SH-SY5Y (cell line): ENCODE data around the gene BAG3.

Source experiments
- GATA2 ChIP-seq: IDR thresholded peaks from 2 replicates; pipeline ENCODE4 v1.6.1; 2011; ENCODE audit warnings: mild to moderate bottlenecking, low read depth, low read length
- GATA3 ChIP-seq: IDR thresholded peaks from 2 replicates; pipeline ENCODE4 v1.6.1; 2011; ENCODE audit warnings: low read depth, mild to moderate bottlenecking, low read length, moderate library complexity

Gene BAG3

DNA sequence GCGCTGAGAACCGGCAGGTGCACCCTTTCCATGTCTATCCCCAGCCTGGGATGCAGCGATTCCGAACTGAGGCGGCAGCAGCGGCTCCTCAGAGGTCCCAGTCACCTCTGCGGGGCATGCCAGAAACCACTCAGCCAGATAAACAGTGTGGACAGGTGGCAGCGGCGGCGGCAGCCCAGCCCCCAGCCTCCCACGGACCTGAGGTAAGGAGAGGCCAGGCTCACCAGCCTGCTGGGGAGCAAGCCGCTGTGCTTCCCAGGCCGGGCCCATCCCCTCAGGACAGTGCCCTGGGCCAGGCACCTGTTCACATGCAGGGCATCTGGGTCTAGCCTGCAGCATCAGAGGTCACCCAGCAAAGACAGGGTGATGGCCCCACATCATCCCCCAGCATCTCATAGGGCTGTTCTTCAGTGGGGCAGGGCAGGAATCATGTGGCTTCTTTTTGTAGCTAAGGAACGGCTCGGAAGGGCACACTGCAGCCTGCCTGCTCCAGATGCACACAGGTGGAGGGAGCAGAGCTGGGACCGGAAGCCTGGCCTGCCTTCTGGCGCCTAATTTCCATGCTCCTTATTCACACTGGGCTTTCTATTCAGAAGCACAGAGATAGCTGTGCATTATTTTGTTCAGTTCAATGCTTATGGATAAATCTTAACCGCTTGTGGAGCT lies 18.9 kb downstream of the BAG3 start:
- no peak for TF ChIP-seq GATA2
- TF ChIP-seq GATA3, result no peak

DNA sequence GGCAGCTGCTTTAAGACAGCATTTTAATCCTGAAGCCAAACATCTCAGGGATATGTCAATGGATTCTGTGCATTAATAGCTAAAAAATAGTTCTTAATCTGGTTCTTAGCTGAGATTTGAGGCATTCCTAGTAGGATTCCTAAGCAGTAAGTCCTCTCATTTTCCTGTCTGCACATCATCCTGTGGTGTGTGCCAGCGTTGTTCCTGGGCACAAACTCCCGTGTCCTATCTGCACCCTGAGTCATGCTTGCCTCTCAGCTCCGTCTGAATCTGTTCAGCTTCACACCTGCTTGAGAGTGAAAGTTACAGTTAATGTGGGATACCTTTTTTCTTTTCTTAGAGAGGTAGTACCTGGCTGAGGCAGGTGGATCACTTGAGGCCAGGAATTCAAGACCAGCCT lies 19.5 kb downstream of the BAG3 start:
- TF ChIP-seq GATA2 (no peak), GATA3 (no peak)

GRCh38 chr10:119671381-119671780 lies 20.2 kb downstream of the BAG3 start:
- TF ChIP-seq GATA3 (no peak), GATA2 (no peak)

DNA sequence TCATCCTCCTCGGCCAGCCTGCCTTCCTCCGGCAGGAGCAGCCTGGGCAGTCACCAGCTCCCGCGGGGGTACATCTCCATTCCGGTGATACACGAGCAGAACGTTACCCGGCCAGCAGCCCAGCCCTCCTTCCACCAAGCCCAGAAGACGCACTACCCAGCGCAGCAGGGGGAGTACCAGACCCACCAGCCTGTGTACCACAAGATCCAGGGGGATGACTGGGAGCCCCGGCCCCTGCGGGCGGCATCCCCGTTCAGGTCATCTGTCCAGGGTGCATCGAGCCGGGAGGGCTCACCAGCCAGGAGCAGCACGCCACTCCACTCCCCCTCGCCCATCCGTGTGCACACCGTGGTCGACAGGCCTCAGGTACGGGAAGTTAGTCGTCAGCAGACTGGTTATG lies 21.1 kb downstream of the BAG3 start:
- TF ChIP-seq GATA3, result no peak
- no peak for TF ChIP-seq GATA2

DNA sequence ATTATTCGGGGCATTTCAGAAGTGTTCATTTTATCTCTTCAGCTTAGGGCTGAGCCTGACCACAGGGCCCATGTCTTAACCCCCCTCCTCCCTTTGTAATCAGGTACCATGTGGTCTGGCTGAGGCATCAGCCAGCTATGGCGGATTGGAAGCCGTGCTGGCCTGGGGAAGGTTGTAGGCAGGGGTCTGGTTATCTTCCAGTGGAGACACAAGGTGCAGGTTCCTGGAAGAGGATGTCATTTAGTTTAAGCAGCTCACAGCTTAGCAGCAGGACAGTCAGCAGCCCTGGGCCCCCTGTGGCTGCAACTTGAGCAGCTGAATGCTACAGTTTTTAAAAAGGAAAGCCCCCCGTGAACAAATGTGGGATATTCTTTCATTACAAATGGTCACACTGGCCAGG lies 22.1 kb downstream of the BAG3 start:
- TF ChIP-seq GATA3 (no peak), GATA2 (no peak)

DNA sequence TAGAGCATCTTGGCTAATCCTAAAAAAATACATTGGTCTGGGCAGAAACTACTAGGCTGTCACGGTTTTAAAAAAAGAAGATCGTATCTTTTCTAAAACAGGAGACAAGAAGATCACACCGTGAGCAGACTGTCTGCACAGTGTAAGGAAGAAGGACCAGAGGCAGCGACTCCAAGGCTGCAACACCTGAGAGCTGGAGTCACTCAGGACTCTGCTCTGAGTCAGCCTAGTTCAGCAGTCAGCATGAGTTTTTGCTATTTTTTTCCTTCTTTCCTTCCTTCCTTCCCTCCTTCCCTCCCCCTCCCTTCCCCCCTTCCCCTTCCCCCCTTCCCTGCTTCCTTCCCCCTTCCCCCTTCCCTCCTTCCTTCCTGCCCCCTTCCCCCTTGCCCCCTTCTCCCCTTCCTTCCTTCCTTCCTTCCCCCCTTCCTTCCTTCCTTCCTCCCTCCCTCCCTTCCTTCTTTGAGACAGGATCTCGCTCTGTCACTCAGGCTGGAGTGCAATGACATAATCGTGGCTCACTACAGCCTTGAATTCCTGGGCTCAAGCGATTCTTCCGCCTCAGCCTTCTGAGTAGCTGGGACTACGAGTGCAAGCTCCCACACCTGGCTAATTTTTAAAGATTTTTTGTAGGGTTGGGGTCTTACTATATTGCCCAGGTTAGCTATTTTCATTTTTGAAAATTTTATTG lies 24.4 kb downstream of the BAG3 start:
- TF ChIP-seq GATA2, result no peak
- TF ChIP-seq GATA3, result no peak

DNA sequence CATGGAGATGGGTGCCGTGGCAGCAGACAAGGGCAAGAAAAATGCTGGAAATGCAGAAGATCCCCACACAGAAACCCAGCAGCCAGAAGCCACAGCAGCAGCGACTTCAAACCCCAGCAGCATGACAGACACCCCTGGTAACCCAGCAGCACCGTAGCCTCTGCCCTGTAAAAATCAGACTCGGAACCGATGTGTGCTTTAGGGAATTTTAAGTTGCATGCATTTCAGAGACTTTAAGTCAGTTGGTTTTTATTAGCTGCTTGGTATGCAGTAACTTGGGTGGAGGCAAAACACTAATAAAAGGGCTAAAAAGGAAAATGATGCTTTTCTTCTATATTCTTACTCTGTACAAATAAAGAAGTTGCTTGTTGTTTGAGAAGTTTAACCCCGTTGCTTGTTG lies 25.9 kb downstream of the BAG3 start:
- TF ChIP-seq GATA3 (no peak), GATA2 (no peak)

DNA sequence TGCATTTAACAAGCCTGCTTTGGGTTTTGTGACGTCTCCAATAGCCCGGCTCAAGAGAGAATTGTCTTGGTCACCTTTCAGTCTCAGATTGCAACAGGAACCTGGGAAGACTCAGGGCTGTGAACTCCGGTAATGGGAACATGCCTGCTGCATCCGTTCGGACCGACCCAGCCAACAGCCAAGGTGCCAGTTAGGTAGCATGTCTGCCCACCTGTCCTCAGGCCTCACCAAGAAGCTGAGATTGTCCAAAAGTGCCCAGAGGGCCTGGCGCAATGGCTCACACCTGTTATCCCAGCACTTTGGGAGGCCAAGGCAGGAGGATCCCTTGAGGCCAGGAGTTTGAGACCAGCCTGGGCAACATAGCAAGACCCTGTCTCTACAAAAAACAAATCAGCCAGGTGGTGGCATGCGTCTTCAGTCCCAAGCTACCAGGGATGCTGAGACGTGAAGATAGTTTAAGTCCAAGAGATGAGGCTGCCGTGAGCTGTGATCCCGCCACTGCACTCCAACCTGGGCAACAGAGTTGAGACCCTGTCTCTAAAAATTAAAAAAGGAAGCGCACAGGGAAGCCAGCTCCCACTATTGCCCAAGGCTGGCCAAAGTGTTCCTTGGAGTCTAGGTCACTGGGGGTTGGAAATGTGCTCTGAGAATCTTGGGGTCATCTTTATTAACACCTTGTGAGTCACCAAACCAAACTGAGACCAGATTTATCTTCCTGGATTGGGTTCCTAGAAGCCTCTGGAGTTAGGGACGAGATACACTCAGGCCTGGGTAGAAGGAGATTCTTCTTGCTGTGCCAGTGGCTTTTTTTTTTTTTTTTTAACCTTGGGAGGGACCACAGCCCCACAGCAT lies 26.9 kb downstream of the BAG3 start:
- no peak for TF ChIP-seq GATA3
- TF ChIP-seq GATA2, result no peak

DNA sequence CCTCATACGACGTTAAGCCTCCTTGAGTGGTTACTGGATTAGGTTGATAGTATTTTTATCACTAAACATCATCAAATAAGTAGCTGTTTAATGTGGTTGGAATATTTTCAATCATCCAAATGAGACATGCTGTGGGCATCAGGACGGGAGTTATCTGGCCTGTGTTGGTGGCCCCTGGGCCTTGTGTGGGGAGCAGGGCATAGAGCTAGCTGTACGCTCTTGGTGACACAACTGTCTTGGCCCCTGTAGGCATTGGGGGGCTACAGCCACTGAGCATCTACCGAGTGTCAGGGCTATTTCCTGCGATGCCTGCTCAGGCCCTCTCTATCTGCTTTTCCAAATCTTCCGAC lies 28.3 kb downstream of the BAG3 start:
- TF ChIP-seq GATA2 (no peak), GATA3 (no peak)

- TF ChIP-seq GATA3 (no peak), GATA2 (no peak)
These were observed 28.9 kb downstream of the BAG3 start for GRCh38 chr10:119680050-119680449.

- TF ChIP-seq GATA3, result no peak
- TF ChIP-seq GATA2, result no peak
These were observed 29.5 kb downstream of the BAG3 start for GRCh38 chr10:119680650-119681081.

DNA sequence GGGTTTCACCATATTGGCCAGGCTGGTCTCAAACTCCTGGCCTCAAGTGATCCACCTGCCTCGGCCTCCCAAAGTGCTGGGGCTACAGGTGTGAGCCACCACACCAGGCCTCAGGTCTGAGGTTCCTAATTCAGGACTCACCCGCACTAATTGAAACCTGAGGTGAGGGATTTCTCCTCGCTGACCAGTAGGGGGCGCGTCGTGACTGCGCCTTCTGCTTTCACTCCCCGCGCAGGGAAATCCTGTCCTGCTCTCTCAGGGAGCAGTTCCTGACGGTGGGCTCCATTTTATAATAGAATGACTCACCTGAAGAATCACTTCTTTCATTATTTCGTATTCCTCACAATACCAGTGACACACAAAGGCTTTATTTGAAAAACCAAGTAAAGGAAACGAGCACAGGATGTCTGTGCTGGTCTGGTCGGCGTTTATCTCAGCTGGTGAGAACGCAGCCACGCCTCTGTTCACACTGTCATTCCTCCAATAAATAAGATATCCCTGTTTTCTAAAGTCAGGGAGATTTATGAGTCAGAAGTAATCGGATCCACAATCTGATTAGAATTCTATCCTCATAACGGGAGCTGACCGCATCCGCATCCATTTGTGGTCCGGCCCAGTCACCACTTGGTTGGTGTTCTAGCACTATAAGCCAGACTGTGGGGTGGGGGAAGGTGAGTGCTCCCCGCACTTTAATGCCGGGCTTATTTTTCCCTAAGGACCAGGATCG lies 35.4 kb downstream of the BAG3 start:
- TF ChIP-seq GATA3, result no peak
- no peak for TF ChIP-seq GATA2

DNA sequence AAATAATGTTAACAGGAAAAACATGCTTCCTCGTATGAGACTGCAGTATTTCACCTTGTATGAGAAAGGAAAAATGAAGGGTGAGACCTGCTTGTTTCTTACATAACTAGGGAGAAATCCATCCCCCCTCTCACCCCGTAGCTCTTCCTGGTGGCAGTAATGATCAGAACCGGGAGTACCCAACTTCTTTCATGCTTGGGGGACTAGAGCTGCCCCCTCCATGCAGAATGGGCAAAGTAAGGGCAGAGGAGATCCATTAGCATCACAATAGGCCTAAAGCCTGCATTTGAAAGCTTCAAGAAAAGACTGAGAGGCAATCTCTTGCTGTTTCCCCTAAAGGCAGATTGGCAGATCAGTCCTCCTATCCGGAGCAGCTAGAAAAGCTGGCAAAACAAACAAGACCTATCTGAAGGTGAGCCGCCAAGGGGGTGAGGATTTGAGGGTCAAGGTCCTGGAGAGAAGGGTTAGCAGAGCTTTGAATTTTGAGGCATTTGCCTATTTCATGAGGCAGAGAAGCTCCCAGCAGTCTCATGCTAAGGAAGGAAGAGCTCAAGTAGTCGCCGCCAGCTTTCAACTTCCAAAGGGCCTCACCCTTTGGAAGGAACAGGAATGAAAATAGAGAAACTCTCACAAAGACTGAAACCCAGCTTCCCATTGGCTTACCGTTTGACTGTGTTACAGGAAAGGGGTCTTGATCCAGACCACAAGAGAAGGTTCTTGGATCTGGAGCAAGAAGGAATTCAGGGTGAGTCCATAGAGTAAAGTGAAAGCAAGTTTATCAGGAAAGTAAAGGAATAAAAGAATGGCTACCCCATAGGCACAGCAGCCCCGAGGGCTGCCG lies 36.2 kb downstream of the BAG3 start:
- TF ChIP-seq GATA3, result no peak
- TF ChIP-seq GATA2, result no peak
